HG02759 (cell line): ENCODE measurements around the gene TMEM63B.
"Not testable (repeated sequence)": the region's sequence is repeated elsewhere in the genome, so short reads cannot be mapped to it uniquely, and the experiment has no call there.

Source experiments
- ATAC-seq: cut with Tn5 transposase; IDR thresholded peaks from one replicate; pipeline ENCODE4 v1.9.1; 2021; ENCODE audit warnings: mild to moderate bottlenecking, moderate library complexity; ENCODE audit not compliant: unreplicated experiment

Gene TMEM63B

DNA sequence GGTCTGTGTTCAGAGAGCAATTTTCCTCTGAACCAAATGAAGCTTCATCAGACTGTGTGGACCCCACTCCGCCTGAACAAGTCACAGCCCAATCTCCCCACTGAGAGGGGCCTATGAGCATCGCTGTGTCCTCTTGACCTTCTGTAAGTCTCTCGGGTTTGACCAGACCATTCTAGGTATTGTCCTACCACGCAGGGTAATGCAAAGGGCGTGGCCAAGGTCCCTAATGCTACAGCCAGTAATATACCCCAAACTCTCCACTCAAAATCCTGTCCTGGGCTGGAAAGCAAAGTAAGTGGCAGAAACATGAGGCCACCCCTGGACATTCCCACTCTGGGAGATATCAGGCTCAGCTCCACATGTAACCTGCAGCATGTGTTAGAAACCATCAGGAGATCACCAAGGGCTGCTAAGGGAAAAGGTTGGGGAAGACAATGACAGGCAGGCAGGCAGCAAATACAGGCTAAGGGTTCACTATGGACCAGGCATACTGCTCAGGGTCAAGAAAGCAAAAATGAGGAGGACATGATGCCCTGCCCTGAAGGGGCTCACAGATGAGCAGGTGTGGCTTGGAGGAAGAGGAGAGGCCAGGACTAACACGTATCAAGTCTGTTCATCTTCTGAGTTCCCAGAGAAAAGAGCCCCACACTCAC is 33.5 kb upstream of the TMEM63B start:
- ATAC-seq: no peak

GRCh38 chr6:44094403-44095242 is 32.7 kb upstream of the TMEM63B start:
- ATAC-seq: no peak

DNA sequence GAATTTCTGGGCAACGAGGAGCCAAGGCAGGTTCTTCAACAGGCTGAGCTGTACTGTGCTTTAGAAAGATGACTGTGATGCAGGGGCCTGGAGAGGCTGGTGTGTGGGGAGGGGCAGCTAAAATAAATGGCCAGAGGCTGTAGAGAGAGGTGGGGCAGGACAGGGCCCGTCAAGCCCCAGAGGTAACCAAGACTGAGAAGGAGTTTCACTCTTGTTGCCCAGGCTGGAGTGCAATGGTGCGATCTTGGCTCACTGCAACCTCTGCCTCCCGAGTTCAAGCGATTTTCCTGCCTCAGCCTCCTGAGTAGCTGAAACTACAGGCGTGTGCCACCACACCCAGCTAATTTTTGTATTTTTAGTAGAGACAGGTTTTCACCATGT is 32.1 kb upstream of the TMEM63B start:
- not testable (repeated sequence) for ATAC-seq

GRCh38 chr6:44096612-44097011 is 30.7 kb upstream of the TMEM63B start:
- ATAC-seq: peak; percentile 63

GRCh38 chr6:44097782-44098317 is 29.5 kb upstream of the TMEM63B start:
- ATAC-seq: no peak

- ATAC-seq: no peak
These were observed 28.2 kb upstream of the TMEM63B start for GRCh38 chr6:44099192-44099591.

- ATAC-seq: no peak
These were observed 27.2 kb upstream of the TMEM63B start for GRCh38 chr6:44100088-44100550.

DNA sequence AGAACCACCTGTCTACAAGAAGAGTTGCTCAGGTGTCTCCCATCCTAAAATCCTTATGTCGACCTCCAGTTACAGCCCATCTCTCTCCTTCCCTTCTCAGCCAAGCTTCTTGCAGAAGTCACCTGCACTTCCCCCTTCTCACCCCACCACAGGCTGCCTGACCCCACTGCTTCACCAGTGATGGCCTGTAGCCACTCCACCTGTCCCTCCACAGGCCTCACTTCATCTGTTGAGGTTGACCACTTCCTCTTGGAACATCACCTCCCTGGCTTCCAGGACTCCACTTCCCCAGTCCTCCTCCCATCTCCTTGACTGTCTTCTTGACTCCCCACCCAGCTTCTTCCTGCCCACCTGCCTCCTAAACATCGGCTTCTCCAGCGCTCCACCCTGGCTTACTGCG is 25.5 kb upstream of the TMEM63B start:
- ATAC-seq: no peak

- no peak for ATAC-seq
These were observed 24.8 kb upstream of the TMEM63B start for GRCh38 chr6:44102527-44102926.

GRCh38 chr6:44104481-44105021 is 22.8 kb upstream of the TMEM63B start:
- no peak for ATAC-seq

- no peak for ATAC-seq
These were observed 22.2 kb upstream of the TMEM63B start for GRCh38 chr6:44105146-44105545.

DNA sequence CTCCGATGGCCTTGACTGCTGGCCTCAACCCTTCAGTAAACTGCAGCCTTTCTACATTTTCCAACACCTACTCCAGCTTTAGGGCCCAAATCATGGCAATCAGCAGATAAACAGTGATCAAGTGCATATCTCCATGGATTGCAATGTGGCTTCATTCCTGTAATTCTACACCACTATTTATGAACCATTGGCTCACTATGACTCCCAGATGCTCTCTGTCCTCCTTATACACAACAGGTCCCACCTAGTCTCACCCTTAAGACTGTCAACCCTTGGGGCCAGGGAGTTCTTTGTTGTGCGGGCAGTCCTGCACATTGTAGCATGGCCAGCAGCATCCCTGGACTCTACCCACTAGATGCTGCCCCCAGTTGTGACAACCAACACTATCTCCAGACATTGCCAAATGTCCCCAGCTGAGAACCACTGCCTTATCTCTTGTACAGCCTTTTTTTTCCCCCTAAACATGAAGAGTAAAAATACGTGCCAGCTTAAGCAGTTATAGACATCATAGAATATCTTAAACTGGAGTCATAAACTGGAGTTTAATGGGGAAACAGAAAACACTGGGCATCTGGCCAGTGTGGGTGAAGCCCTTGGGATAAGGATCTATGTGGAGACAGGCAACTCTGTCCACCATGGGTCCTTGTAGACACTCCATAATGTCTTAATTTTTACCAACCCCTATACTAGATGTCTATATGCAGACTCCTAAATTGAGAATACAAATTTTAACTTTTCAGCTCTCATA is 21.2 kb upstream of the TMEM63B start:
- no peak for ATAC-seq

- no peak for ATAC-seq
These were observed 20.3 kb upstream of the TMEM63B start for GRCh38 chr6:44107017-44107416.

- no peak for ATAC-seq
These were observed 18.9 kb upstream of the TMEM63B start for GRCh38 chr6:44108471-44108870.

DNA sequence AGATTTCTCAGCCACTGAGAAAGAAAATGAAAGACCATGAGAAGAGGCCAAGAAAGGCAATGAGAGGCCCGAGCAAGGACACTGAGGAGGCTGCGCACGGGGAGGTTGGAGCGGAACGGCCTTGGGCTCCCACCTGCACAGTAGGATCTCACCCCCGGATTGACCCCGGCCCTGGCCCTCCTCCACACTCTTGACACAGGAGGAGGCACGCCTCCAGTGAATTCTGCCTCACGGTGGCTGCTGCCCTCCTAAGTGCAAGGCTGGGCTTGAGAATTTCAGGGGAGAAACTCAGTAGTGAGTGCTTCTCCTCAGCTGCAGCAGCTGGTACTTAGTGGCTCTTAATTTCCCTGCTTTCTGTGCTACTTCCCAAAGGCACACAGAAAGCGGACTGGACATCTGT is 18.1 kb upstream of the TMEM63B start:
- ATAC-seq: no peak

GRCh38 chr6:44110005-44110676 is 17.2 kb upstream of the TMEM63B start:
- ATAC-seq: no peak

- ATAC-seq: no peak
These were observed 16.4 kb upstream of the TMEM63B start for GRCh38 chr6:44110966-44111365.

GRCh38 chr6:44111434-44112417 is 15.6 kb upstream of the TMEM63B start:
- no peak for ATAC-seq

DNA sequence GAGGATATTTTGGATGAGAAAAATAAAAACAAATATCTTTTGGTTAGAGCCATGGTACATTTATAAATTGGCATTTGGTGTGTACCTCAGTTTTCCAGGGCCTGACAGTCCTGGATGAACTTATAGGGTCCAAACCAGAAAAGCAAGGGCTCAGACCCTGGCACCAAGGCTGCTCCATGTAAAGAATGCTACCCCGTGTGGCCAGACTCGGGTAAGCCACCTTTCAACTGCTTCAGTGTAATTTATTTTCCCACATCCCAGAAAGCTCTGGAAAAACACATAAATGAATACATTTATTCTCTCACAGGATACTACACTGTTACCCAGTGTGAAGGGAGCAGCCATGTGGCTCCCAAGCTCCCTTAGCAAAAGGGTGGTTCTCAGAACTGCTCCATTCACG is 13.9 kb upstream of the TMEM63B start:
- ATAC-seq: no peak
